Mesothelial cell of epicardium (in vitro differentiated cells): ENCODE results near the gene ARPC1B. TPM values are rescaled to one million over a fixed set of nuclear protein-coding genes. Genes with fewer than 3 reads are reported as not detected.

Experiments used
- DNase-seq, 2 experiments: peaks; one replicate each; pipeline ENCODE4 v3.0.0; 2021; ENCODE audit warnings: low spot score in 2 of 2; ENCODE audit not compliant: unreplicated experiment in 2 of 2
- H3K27ac Mint-ChIP-seq: 2 replicates; pipeline ENCODE4 v1.8.0; 2021; ENCODE audit warnings: mixed read lengths
- H3K27me3 Mint-ChIP-seq: 2 replicates; pipeline ENCODE4 v1.8.0; 2021; ENCODE audit warnings: low read depth, mixed read lengths
- H3K36me3 Mint-ChIP-seq: 2 replicates; pipeline ENCODE4 v1.8.0; 2021; ENCODE audit warnings: mixed read lengths
- H3K4me1 Mint-ChIP-seq: 2 replicates; pipeline ENCODE4 v1.8.0; 2021; ENCODE audit warnings: mixed read lengths
- H3K4me3 Mint-ChIP-seq: 2 replicates; pipeline ENCODE4 v1.8.0; 2021; ENCODE audit warnings: mild to moderate bottlenecking, moderate library complexity, mixed read lengths
- H3K9me3 Mint-ChIP-seq: 2 replicates; pipeline ENCODE4 v1.8.0; 2021; ENCODE audit warnings: mixed read lengths
- CTCF ChIP-seq: fragments of 200-600 bp; sonication (generic); IDR thresholded peaks from one replicate; pipeline ENCODE4 v1.5.0; 2021; ENCODE audit warnings: antibody characterized with exemption; ENCODE audit not compliant: unreplicated experiment
- total RNA-seq: library from RNA; stranded (reverse); gene quantifications from 3 replicates; pipeline ENCODE4 v1.2.1, GENCODE V29; 2021

ARPC1B gene
- total RNA-seq, 1 donor from 2014 or later, result 32.5 TPM

DNA sequence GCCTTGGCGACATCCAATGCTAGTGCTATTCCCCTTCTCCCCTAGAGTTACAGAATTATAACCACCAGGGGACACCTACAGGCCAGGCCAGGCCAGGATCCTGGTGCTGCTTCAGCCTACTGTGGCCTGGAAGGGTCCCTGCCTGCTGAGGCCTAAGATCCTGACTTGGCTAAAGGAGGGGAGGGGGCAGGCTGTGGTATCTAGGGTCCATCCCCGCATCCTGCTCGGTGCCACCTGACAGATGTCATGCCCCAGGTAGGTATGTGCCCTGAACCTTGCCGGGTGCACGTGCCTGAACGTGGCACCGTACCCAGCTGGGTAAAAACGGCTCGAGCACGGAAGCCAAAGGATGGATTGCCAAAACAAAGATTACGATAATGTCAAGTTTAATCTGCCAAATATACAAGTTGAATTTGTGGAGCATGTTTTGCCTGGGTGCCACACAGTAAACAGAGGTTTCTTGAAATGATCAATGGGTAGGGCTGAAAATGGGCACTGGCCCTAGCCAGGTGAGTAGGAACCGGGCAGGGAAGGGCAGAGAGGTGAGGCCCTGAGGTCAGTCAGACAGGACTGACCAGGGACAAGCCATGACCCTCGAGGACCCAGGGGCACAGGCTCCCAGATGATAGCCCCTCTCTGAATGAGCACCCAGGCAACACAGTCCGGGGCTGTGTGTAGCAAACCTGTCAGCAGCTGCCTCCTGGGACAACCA lies 21.2 kb downstream of the ARPC1B start:
- H3K36me3 Mint-ChIP-seq, result peaks cover 15% of the 10 kb centered on the region
- H3K27me3 Mint-ChIP-seq, result no peaks in the 10 kb centered on the region
- no peak overlapping the region for H3K4me3 Mint-ChIP-seq
- peak overlapping the region; percentile 34 for H3K27ac Mint-ChIP-seq
- H3K4me1 Mint-ChIP-seq, result peaks cover 14% of the 10 kb centered on the region
- DNase-seq, result no peak
- no peaks in the 10 kb centered on the region for H3K9me3 Mint-ChIP-seq
- TF ChIP-seq CTCF, result no peak

- Mint-ChIP-seq H3K4me3 (no peak overlapping the region), H3K4me1 (peaks cover 14% of the 10 kb centered on the region), H3K36me3 (peaks cover 21% of the 10 kb centered on the region), H3K9me3 (no peaks in the 10 kb centered on the region), H3K27me3 (no peaks in the 10 kb centered on the region), H3K27ac (peak overlapping the region; percentile 30)
- DNase-seq, result no peak
- no peak for TF ChIP-seq CTCF
Measured at GRCh38 chr7:99396418-99397296, 22.1 kb downstream of the ARPC1B start.

GRCh38 chr7:99397297-99397983 lies 22.9 kb downstream of the ARPC1B start:
- no peaks in the 10 kb centered on the region for H3K9me3 Mint-ChIP-seq
- no peak overlapping the region for H3K4me3 Mint-ChIP-seq
- H3K27ac Mint-ChIP-seq, result peak overlapping the region; percentile 30
- TF ChIP-seq CTCF, result no peak
- H3K27me3 Mint-ChIP-seq, result no peaks in the 10 kb centered on the region
- DNase-seq, result no peak
- H3K36me3 Mint-ChIP-seq, result peaks cover 21% of the 10 kb centered on the region
- peaks cover 14% of the 10 kb centered on the region for H3K4me1 Mint-ChIP-seq

GRCh38 chr7:99398891-99399445 lies 24.4 kb downstream of the ARPC1B start:
- peaks cover 1% of the 10 kb centered on the region for H3K4me1 Mint-ChIP-seq

More at GRCh38 chr7:99398891-99399445, 24.4 kb downstream of the ARPC1B start:
- Mint-ChIP-seq H3K4me3 (no peak overlapping the region), H3K36me3 (peaks cover 31% of the 10 kb centered on the region), H3K9me3 (no peaks in the 10 kb centered on the region), H3K27ac (no peak overlapping the region), H3K27me3 (no peaks in the 10 kb centered on the region)
- DNase-seq, result no peak
- TF ChIP-seq CTCF, result no peak
